ENCODE results near the gene SLC27A3.
A peak's percentile ranks its signal among the peaks of the same experiment; 100 is the strongest.

SLC27A3 gene

GRCh38 chr1:153795934-153796785 lies 21.0 kb downstream of the SLC27A3 start:
- no peak for DNase-seq (ENCODE audit: insufficient read length, low spot score)
- no peak for FAIRE-seq

GRCh38 chr1:153796786-153797659 lies 21.8 kb downstream of the SLC27A3 start:
- peak; percentile 97 for FAIRE-seq
- DNase-seq (ENCODE audit: insufficient read length, low spot score) = peak; percentile 90

- DNase-seq (ENCODE audit: insufficient read length, low spot score) (no peak), FAIRE-seq (no peak)
Observed at GRCh38 chr1:153798468-153798780, 23.2 kb downstream of the SLC27A3 start.

GRCh38 chr1:153799016-153799415 lies 23.8 kb downstream of the SLC27A3 start:
- DNase-seq (ENCODE audit: insufficient read length, low spot score) (no peak), FAIRE-seq (no peak)

GRCh38 chr1:153799566-153800465 lies 24.6 kb downstream of the SLC27A3 start:
- DNase-seq (ENCODE audit: insufficient read length, low spot score) (no peak), FAIRE-seq (no peak)

- no peak for DNase-seq (ENCODE audit: insufficient read length, low spot score)
- no peak for FAIRE-seq
Observed at GRCh38 chr1:153800516-153800915, 25.3 kb downstream of the SLC27A3 start.

GRCh38 chr1:153801028-153801625 lies 25.9 kb downstream of the SLC27A3 start:
- no peak for FAIRE-seq

GRCh38 chr1:153801786-153802697 lies 26.8 kb downstream of the SLC27A3 start:
- FAIRE-seq = no peak

More at GRCh38 chr1:153801028-153801625, 25.9 kb downstream of the SLC27A3 start:
- DNase-seq (ENCODE audit: insufficient read length, low spot score) = no peak

GRCh38 chr1:153803470-153804056 lies 28.4 kb downstream of the SLC27A3 start:
- no peak for FAIRE-seq
- no peak for DNase-seq (ENCODE audit: insufficient read length, low spot score)

More at GRCh38 chr1:153801786-153802697, 26.8 kb downstream of the SLC27A3 start:
- no peak for DNase-seq (ENCODE audit: insufficient read length, low spot score)

- DNase-seq (ENCODE audit: insufficient read length, low spot score) = no peak
- no peak for FAIRE-seq
Observed at GRCh38 chr1:153804112-153804511, 28.9 kb downstream of the SLC27A3 start.

GRCh38 chr1:153805042-153805745 lies 30.0 kb downstream of the SLC27A3 start:
- FAIRE-seq = peak; percentile 98

GRCh38 chr1:153805886-153806719 lies 30.9 kb downstream of the SLC27A3 start:
- no peak for DNase-seq (ENCODE audit: insufficient read length, low spot score)
- no peak for FAIRE-seq

More at GRCh38 chr1:153805042-153805745, 30.0 kb downstream of the SLC27A3 start:
- peak; percentile 89 for DNase-seq (ENCODE audit: insufficient read length, low spot score)

GRCh38 chr1:153816283-153816889 lies 41.2 kb downstream of the SLC27A3 start:
- DNase-seq (ENCODE audit: insufficient read length, low spot score) (no peak), FAIRE-seq (no peak)

- DNase-seq (ENCODE audit: insufficient read length, low spot score) = no peak
- FAIRE-seq = no peak
Observed at GRCh38 chr1:153818876-153819275, 43.7 kb downstream of the SLC27A3 start.

GRCh38 chr1:153827168-153827964 lies 52.2 kb downstream of the SLC27A3 start:
- DNase-seq (ENCODE audit: insufficient read length, low spot score) = no peak
- no peak for FAIRE-seq
